ENCODE data around the gene RARG.
"Not testable (repeated sequence)": the region's sequence is repeated elsewhere in the genome, so short reads cannot be mapped to it uniquely, and the experiment has no call there.

RARG gene

GRCh38 chr12:53187145-53187899 lies 44.7 kb downstream of the RARG start:
- no peak for DNase-seq

- DNase-seq, result no peak
Observed at GRCh38 chr12:53186745-53187144, 45.3 kb downstream of the RARG start.

- DNase-seq, result no peak
Observed at GRCh38 chr12:53185582-53186153, 46.3 kb downstream of the RARG start.

GRCh38 chr12:53184828-53185227 lies 47.2 kb downstream of the RARG start:
- no peak for DNase-seq

- DNase-seq, result no peak
Observed at GRCh38 chr12:53182903-53183302, 49.1 kb downstream of the RARG start.

GRCh38 chr12:53181935-53182334 lies 50.1 kb downstream of the RARG start:
- DNase-seq, result no peak

- DNase-seq, result peak; percentile 78
Observed at GRCh38 chr12:53180931-53181645, 50.9 kb downstream of the RARG start.

GRCh38 chr12:53180220-53180930 lies 51.6 kb downstream of the RARG start, which contains the start of the genes CSAD and ZNF740:
CSAD (minus strand) TSS chr12:53180925; CDS start chr12:53173470, 7,455 bp downstream.
ZNF740 (plus strand) TSS chr12:53180722; CDS start chr12:53181984, 1,262 bp downstream.
- peak; percentile 97 for DNase-seq

- no peak for DNase-seq
Observed at GRCh38 chr12:53179687-53180219, 52.3 kb downstream of the RARG start.

- not testable (repeated sequence) for DNase-seq
Observed at GRCh38 chr12:53178803-53179202, 53.2 kb downstream of the RARG start.

- not testable (repeated sequence) for DNase-seq
Observed at GRCh38 chr12:53177447-53177846, 54.6 kb downstream of the RARG start.

GRCh38 chr12:53176750-53177149 lies 55.3 kb downstream of the RARG start:
- DNase-seq, result no peak

GRCh38 chr12:53174881-53175491 lies 57.0 kb downstream of the RARG start:
- DNase-seq, result no peak

GRCh38 chr12:53173085-53173715 lies 58.8 kb downstream of the RARG start:
- no peak for DNase-seq

- DNase-seq, result no peak
Observed at GRCh38 chr12:53172352-53172751, 59.7 kb downstream of the RARG start.

- no peak for DNase-seq
Observed at GRCh38 chr12:53171725-53172329, 60.2 kb downstream of the RARG start.

GRCh38 chr12:53170876-53171724 lies 60.9 kb downstream of the RARG start:
- DNase-seq, result no peak

- DNase-seq, result no peak
Observed at GRCh38 chr12:53170215-53170614, 61.8 kb downstream of the RARG start.

- DNase-seq, result no peak
Observed at GRCh38 chr12:53169644-53170043, 62.4 kb downstream of the RARG start.

GRCh38 chr12:53166837-53167236 lies 65.2 kb downstream of the RARG start:
- DNase-seq, result no peak

All from activated CD8-positive, alpha-beta memory T cell treated with anti-CD3 and anti-CD28 coated beads, Interleukin-2, amount 50 U/mL, for 4 hours (primary cell).